K562 (cell line): Measurements from ENCODE around the gene CYP2R1. TPM values are rescaled to one million over a fixed set of nuclear protein-coding genes. Genes with fewer than 3 reads are reported as not detected.

Source experiments
- AFF1 ChIP-seq, 2 experiments: fragments of 450-650 bp; IDR thresholded peaks; 2 replicates each; pipeline ENCODE4 v1.6.1; 2018; ENCODE audit warnings: mild to moderate bottlenecking in 2 of 2, low read depth in 1 of 2; ENCODE audit not compliant: partially characterized antibody in 2 of 2
- CREM ChIP-seq: IDR thresholded peaks from 2 replicates; pipeline ENCODE4 v1.6.1; 2014; ENCODE audit warnings: antibody characterized with exemption, low read depth
- CTCFL ChIP-seq: IDR thresholded peaks from 2 replicates; pipeline ENCODE4 v1.6.1; 2011; ENCODE audit warnings: borderline replicate concordance, low read depth, mild to moderate bottlenecking, moderate library complexity, low read length; ENCODE audit not compliant: insufficient read depth, poor library complexity, severe bottlenecking
- EGR1 ChIP-seq: fragments of 450-650 bp; conservative IDR thresholded peaks from 2 replicates; pipeline ENCODE4 v1.6.1; 2017; ENCODE audit warnings: mild to moderate bottlenecking
- ELF4 ChIP-seq: fragments of 450-650 bp; formaldehyde crosslinking; IDR thresholded peaks from 2 replicates; pipeline ENCODE4 v1.4.0; 2022; ENCODE audit warnings: missing genetic modification characterization
- EWSR1 ChIP-seq: fragments of 450-650 bp; IDR thresholded peaks from 2 replicates; pipeline ENCODE4 v1.6.1; 2018; ENCODE audit warnings: borderline replicate concordance, mild to moderate bottlenecking, low read depth, moderate library complexity; ENCODE audit not compliant: partially characterized antibody
- HDAC6 ChIP-seq: IDR thresholded peaks from 2 replicates; pipeline ENCODE4 v1.6.1; 2012; ENCODE audit warnings: low read depth, mild to moderate bottlenecking, control low read depth, inconsistent platforms, low read length, moderate library complexity
- JUNB ChIP-seq: fragments of 450-650 bp; formaldehyde crosslinking; conservative IDR thresholded peaks from 2 replicates; pipeline ENCODE4 v1.4.0; 2020; ENCODE audit warnings: mild to moderate bottlenecking
- MCM5 ChIP-seq: fragments of 450-650 bp; IDR thresholded peaks from 2 replicates; pipeline ENCODE4 v1.6.1; 2016; ENCODE audit warnings: low read depth
- MEF2A ChIP-seq: IDR thresholded peaks from 2 replicates; pipeline ENCODE4 v1.6.1; 2011; ENCODE audit warnings: low read depth, mild to moderate bottlenecking, low read length, moderate library complexity; ENCODE audit not compliant: control insufficient read depth
- MEF2D ChIP-seq: conservative IDR thresholded peaks from 2 replicates; pipeline ENCODE4 v1.6.1; 2016; ENCODE audit warnings: low read depth, missing genetic modification characterization, missing compliant biosample characterization
- MTA2 ChIP-seq: fragments of 450-650 bp; IDR thresholded peaks from 2 replicates; pipeline ENCODE4 v1.6.1; 2016; ENCODE audit warnings: low read depth
- NCOA2 ChIP-seq, 2 experiments: fragments of 450-650 bp; IDR thresholded peaks; 2 replicates each; pipeline ENCODE4 v1.6.1; 2018; ENCODE audit warnings: mild to moderate bottlenecking in 2 of 2, moderate library complexity in 1 of 2; ENCODE audit not compliant: partially characterized antibody in 2 of 2
- NR0B1 ChIP-seq: fragments of 450-650 bp; IDR thresholded peaks from one replicate; pipeline ENCODE4 v1.6.1; 2018; ENCODE audit warnings: mild to moderate bottlenecking, moderate library complexity; ENCODE audit not compliant: partially characterized antibody
- RFX1 ChIP-seq: fragments of 450-650 bp; IDR thresholded peaks from 2 replicates; pipeline ENCODE4 v1.6.1; 2016; ENCODE audit warnings: mild to moderate bottlenecking, moderate library complexity
- SRF ChIP-seq, 2 experiments: fragments of 250-450, 450-650 bp in 1 of 2; sonication (Bioruptor Pico) in 1 of 2; sonication (generic) in 1 of 2; formaldehyde crosslinking; IDR thresholded peaks; 2 replicates each; pipeline versions ENCODE4 v1.5.0 to v1.5.1; 2020 to 2022; ENCODE audit warnings: mild to moderate bottlenecking in 1 of 2, missing genetic modification reagents in 1 of 2
- ZKSCAN3 ChIP-seq: fragments of 250-450 bp; sonication (Bioruptor Pico); IDR thresholded peaks from 2 replicates; pipeline ENCODE4 v1.4.0; 2020
- ZNF197 ChIP-seq: fragments of 200-800 bp; sonication (Bioruptor generic); IDR thresholded peaks from 2 replicates; pipeline ENCODE4 v1.6.1; 2016; ENCODE audit warnings: low read depth, missing genetic modification characterization, missing compliant biosample characterization
- ZNF224 ChIP-seq: sonication (generic); formaldehyde crosslinking; IDR thresholded peaks from 2 replicates; pipeline ENCODE4 v1.8.0; 2022; ENCODE audit warnings: mild to moderate bottlenecking, missing genetic modification reagents
- ZNF263 ChIP-seq: sonication (generic); formaldehyde crosslinking; IDR thresholded peaks from 2 replicates; pipeline ENCODE4 v1.8.0; 2022; ENCODE audit warnings: mild to moderate bottlenecking, missing genetic modification reagents, borderline replicate concordance
- ZNF436 ChIP-seq: fragments of 250-450, 450-650 bp; sonication (Bioruptor Pico); formaldehyde crosslinking; IDR thresholded peaks from 2 replicates; pipeline ENCODE4 v1.7.0; 2020; ENCODE audit warnings: mild to moderate bottlenecking
- polyA plus RNA-seq, 8 experiments: library from polyadenylated mRNA; depleted of rRNA in 4 of 8; stranded (reverse) in 5 of 8; unstranded in 3 of 8; fragments of >200 nt; fragmentation: Nextera tagmentation in 2 of 8; fragmentation: Illumina TruSeq in 1 of 8; extraction: Ambion mirVana in 2 of 8; extraction: Trizol in 1 of 8; gene quantifications; 2 replicates each; pipeline versions ENCODE4 v1.2.1 to v1.2.3, GENCODE V29; 2011 to 2014; ENCODE audit warnings: inconsistent platforms in 1 of 8, missing spikeins in 1 of 8
- total RNA-seq, 7 experiments: library from RNA; depleted of rRNA in 6 of 7; stranded (reverse); fragments of >200 nt in 6 of 7; fragmentation: Illumina TruSeq in 2 of 7; extraction: Trizol in 2 of 7; gene quantifications; 2 replicates each; pipeline versions ENCODE4 v1.2.1 to v1.2.3, GENCODE V29; 2011 to 2021; ENCODE audit warnings: low replicate concordance in 1 of 7

The CYP2R1 gene
- total and polyA plus RNA-seq, 9 of the 15 experiments (the other 6 are each of a cell fraction or from before 2014, with no cell fraction given) = 19.4 to 40.5 (median 29.4) TPM

- TF ChIP-seq AFF1 (IDR thresholded peaks at IDR 0.05; ENCODE audit: low read depth in 1 of 2, partially characterized antibody in 2 of 2) (no peak), MCM5 (no peak), ZKSCAN3 (CRISPR knock-in tag) (no peak), ZNF224 (CRISPR knock-in tag) (no peak), NR0B1 (no peak), ZNF436 (no peak), SRF (CRISPR knock-in tag; IDR thresholded peaks at IDR 0.05) (peak in 1 of 2 experiments; percentile 97; a peak in 1 of 4 replicates), EWSR1 (no peak), CREM (peak; percentile 40; the same call in 1 of the 2 replicates), RFX1 (no peak), ZNF197 (no peak), CTCFL (no peak), ZNF263 (CRISPR knock-in tag) (no peak; the same call in 1 of the 2 replicates), MEF2D (no peak), HDAC6 (no peak), JUNB (CRISPR knock-in tag) (no peak), NCOA2 (IDR thresholded peaks at IDR 0.05; ENCODE audit: partially characterized antibody in 2 of 2) (no peak), EGR1 (no peak), ELF4 (CRISPR knock-in tag) (no peak), MEF2A (no peak), MTA2 (no peak)
Measured at GRCh38 chr11:14891143-14892035, 642 bp downstream of the CYP2R1 start (continued).
